Neural progenitor cell (in vitro differentiated cells): ENCODE measurements around the gene TBC1D4. TPM values are rescaled to one million over a fixed set of nuclear protein-coding genes. Genes with fewer than 3 reads are reported as not detected.

Experiments used
- DNase-seq: peaks from one replicate; pipeline ENCODE4 v3.0.0-alpha.2; 2016; ENCODE audit warnings: low spot score
- H2AFZ ChIP-seq: fragments of 200-600 bp; sonication (generic); replicated peaks from 2 replicates; pipeline ENCODE4 v1.6.1; 2016; ENCODE audit warnings: antibody characterized with exemption
- H3F3A ChIP-seq: fragments of 200-600 bp; sonication (generic); 2 replicates; pipeline ENCODE4 v1.6.1; 2016; ENCODE audit warnings: antibody characterized with exemption, low read depth
- H3K27ac ChIP-seq: fragments of 200-600 bp; sonication (generic); 2 replicates; pipeline ENCODE4 v1.5.1; 2016; ENCODE audit warnings: mild to moderate bottlenecking
- H3K27me3 ChIP-seq: fragments of 200-600 bp; sonication (generic); 2 replicates; pipeline ENCODE4 v1.6.1; 2016; ENCODE audit warnings: mild to moderate bottlenecking, moderate library complexity
- H3K36me3 ChIP-seq: fragments of 200-600 bp; sonication (generic); 2 replicates; pipeline ENCODE4 v1.5.1; 2016
- H3K4me1 ChIP-seq: fragments of 200-600 bp; sonication (generic); 2 replicates; pipeline ENCODE4 v1.6.1; 2016; ENCODE audit warnings: mixed run types
- H3K4me2 ChIP-seq: fragments of 200-600 bp; sonication (generic); 2 replicates; pipeline ENCODE4 v1.6.1; 2016
- H3K4me3 ChIP-seq: fragments of 200-600 bp; sonication (generic); 2 replicates; pipeline ENCODE4 v1.5.1; 2016
- H3K79me2 ChIP-seq: fragments of 200-600 bp; sonication (generic); 2 replicates; pipeline ENCODE4 v1.6.1; 2016; ENCODE audit warnings: low read depth
- H3K9ac ChIP-seq: fragments of 200-600 bp; sonication (generic); 2 replicates; pipeline ENCODE4 v1.6.1; 2016
- H3K9me3 ChIP-seq: fragments of 200-600 bp; sonication (generic); 2 replicates; pipeline ENCODE4 v1.5.1; 2016; ENCODE audit warnings: low read depth
- H4K20me1 ChIP-seq: fragments of 200-600 bp; sonication (generic); 2 replicates; pipeline ENCODE4 v1.6.1; 2016; ENCODE audit warnings: low read depth
- H3K27ac Mint-ChIP-seq: 3 replicates; pipeline ENCODE4 v1.8.0; 2021; ENCODE audit warnings: mixed read lengths
- H3K27me3 Mint-ChIP-seq: 2 replicates; pipeline ENCODE4 v1.8.0; 2022; ENCODE audit warnings: low read depth, mild to moderate bottlenecking, inconsistent platforms, moderate library complexity, mixed read lengths; ENCODE audit not compliant: insufficient read depth
- H3K36me3 Mint-ChIP-seq: 3 replicates; pipeline ENCODE4 v1.8.0; 2021; ENCODE audit warnings: mixed read lengths
- H3K4me1 Mint-ChIP-seq: 3 replicates; pipeline ENCODE4 v1.8.0; 2021; ENCODE audit warnings: mixed read lengths
- H3K4me3 Mint-ChIP-seq: 3 replicates; pipeline ENCODE4 v1.8.0; 2021; ENCODE audit warnings: mild to moderate bottlenecking, moderate library complexity, mixed read lengths
- H3K9me3 Mint-ChIP-seq: 3 replicates; pipeline ENCODE4 v1.8.0; 2020; ENCODE audit warnings: mixed read lengths
- EZH2 ChIP-seq: fragments of 200-600 bp; sonication (generic); IDR thresholded peaks from 2 replicates; pipeline ENCODE4 v1.6.1; 2017; ENCODE audit warnings: antibody characterized with exemption, mild to moderate bottlenecking, moderate library complexity
- EZH2phosphoT487 ChIP-seq: fragments of 200-600 bp; sonication (generic); IDR thresholded peaks from 2 replicates; pipeline ENCODE4 v1.6.1; 2017; ENCODE audit warnings: antibody characterized with exemption
- total RNA-seq: library from RNA; depleted of rRNA; stranded (reverse); fragments of >200 nt; gene quantifications from 2 replicates; pipeline ENCODE4 v1.2.3, GENCODE V29; 2015; ENCODE audit warnings: low replicate concordance
- TF ChIP-seq, protein P1 (sequence below): fragments of 200-600 bp; sonication (generic); IDR thresholded peaks from 2 replicates; pipeline ENCODE4 v1.5.1; 2017; ENCODE audit warnings: antibody characterized with exemption, mild to moderate bottlenecking

TBC1D4 gene
- total RNA-seq, 1 donor from 2014 or later = 14.3 TPM

DNA sequence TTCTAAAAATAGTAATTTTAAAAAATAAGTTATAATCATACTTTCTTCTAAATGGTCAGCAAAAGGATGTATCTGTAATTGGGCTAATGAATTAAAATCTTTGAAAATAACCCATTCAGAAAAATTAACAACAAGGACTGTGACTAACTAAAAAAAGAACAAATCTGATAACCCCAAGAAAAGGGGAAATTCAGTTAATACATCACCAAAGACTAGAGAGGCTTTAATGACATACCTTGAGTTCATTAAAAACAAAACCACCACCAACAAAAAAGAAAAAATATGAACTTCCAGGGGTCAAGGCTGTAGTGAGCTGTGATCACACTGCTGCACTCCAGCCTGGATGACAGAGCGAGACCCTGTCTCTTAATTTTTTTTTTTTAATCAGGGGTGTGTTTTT is 121.8 kb downstream of the TBC1D4 start:
- H3K79me2 ChIP-seq = no peaks in the 10 kb centered on the region
- no peak overlapping the region for H3K4me3 ChIP-seq
- Mint-ChIP-seq H3K4me3 (no peak overlapping the region), H3K27me3 (peaks cover 11% of the 10 kb centered on the region), H3K36me3 (peaks cover 1% of the 10 kb centered on the region), H3K4me1 (no peaks in the 10 kb centered on the region), H3K27ac (no peak overlapping the region), H3K9me3 (no peaks in the 10 kb centered on the region)
- H3K9ac ChIP-seq = no peak overlapping the region
- no peaks in the 10 kb centered on the region for H3K9me3 ChIP-seq
- H3K4me1 ChIP-seq = no peaks in the 10 kb centered on the region
- H2AFZ ChIP-seq = no peak overlapping the region
- no peaks in the 10 kb centered on the region for H3K36me3 ChIP-seq
- H3K4me2 ChIP-seq = no peak overlapping the region
- DNase-seq = no peak
- TF ChIP-seq EZH2 (no peak), EZH2phosphoT487 (no peak)
- TF ChIP-seq, protein P1, sequence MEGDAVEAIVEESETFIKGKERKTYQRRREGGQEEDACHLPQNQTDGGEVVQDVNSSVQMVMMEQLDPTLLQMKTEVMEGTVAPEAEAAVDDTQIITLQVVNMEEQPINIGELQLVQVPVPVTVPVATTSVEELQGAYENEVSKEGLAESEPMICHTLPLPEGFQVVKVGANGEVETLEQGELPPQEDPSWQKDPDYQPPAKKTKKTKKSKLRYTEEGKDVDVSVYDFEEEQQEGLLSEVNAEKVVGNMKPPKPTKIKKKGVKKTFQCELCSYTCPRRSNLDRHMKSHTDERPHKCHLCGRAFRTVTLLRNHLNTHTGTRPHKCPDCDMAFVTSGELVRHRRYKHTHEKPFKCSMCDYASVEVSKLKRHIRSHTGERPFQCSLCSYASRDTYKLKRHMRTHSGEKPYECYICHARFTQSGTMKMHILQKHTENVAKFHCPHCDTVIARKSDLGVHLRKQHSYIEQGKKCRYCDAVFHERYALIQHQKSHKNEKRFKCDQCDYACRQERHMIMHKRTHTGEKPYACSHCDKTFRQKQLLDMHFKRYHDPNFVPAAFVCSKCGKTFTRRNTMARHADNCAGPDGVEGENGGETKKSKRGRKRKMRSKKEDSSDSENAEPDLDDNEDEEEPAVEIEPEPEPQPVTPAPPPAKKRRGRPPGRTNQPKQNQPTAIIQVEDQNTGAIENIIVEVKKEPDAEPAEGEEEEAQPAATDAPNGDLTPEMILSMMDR = no peak
- no peaks in the 10 kb centered on the region for H4K20me1 ChIP-seq
- H3F3A ChIP-seq = no peaks in the 10 kb centered on the region
- H3K27ac ChIP-seq = no peak overlapping the region
- no peaks in the 10 kb centered on the region for H3K27me3 ChIP-seq

DNA sequence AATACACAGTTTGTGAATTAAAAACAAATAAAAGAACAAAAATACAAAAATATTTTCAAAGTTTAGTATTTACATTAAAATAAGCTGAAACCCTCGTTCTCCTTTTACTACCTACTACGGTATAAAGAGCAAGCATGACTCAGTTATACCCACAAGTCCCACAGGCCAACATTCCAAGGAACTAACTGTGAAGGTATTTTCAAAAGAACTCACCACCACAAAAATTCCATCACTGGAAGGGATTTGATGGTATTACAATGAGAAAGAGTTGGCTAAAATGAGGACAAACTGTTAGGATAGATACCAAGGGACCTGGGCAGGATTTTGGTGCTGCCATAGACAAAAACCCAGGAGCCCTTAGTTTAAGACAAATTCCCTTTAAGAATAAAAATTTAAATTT is 122.7 kb downstream of the TBC1D4 start:
- Histone ChIP-seq H3K27me3 (no peaks in the 10 kb centered on the region), H3K4me3 (no peak overlapping the region), H4K20me1 (no peaks in the 10 kb centered on the region), H3K36me3 (no peaks in the 10 kb centered on the region), H3K9ac (no peak overlapping the region), H3K4me1 (no peaks in the 10 kb centered on the region), H3K27ac (no peak overlapping the region), H3K9me3 (no peaks in the 10 kb centered on the region), H3K4me2 (no peak overlapping the region), H2AFZ (no peak overlapping the region), H3K79me2 (no peaks in the 10 kb centered on the region), H3F3A (no peaks in the 10 kb centered on the region)
- Mint-ChIP-seq H3K4me3 (no peak overlapping the region), H3K27ac (no peak overlapping the region), H3K27me3 (peaks cover 8% of the 10 kb centered on the region), H3K36me3 (peaks cover 3% of the 10 kb centered on the region), H3K4me1 (no peaks in the 10 kb centered on the region), H3K9me3 (no peaks in the 10 kb centered on the region)
- DNase-seq = peak; percentile 14
- TF ChIP-seq EZH2phosphoT487 = no peak
- TF ChIP-seq, protein P1 = no peak
- no peak for TF ChIP-seq EZH2

DNA sequence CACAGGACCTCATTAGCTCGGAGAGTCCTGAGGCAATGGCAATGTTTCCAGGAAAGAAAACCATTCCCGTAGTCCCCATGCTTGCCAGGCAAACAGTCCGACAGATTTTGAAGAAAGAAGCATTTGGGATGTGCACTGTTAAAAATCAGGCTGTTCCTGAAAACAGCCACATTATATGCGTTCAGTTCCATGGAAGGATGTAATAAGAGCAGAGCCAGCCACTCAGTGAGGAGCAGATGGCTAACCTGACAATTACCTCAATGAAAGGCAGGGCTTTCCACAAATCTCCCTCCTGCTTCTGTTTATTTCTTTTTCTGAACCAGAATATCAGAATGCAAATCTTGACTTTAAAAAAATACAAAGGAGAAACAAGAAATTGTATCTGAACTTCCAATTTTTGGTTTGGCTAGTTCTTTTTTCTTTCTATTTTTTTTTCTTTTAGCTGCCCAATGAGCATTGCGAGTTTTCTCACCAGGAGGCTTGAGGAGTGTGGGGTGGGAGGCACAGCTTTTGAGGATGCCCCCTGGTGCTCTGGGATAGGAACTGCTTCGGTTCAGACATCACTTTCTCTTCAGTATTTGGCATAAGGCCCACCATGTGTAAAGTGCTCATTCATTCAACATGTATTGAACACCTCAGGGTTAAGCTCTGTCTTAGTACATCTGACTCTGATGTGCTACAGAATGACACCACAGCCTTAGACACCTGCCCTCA is 124.2 kb downstream of the TBC1D4 start:
- no peak overlapping the region for H3K4me3 Mint-ChIP-seq

More for the DNA sequence above, 124.2 kb downstream of the TBC1D4 start:
- Histone ChIP-seq H3K4me2 (no peak overlapping the region), H3K4me3 (no peak overlapping the region), H3K27me3 (no peaks in the 10 kb centered on the region), H4K20me1 (no peaks in the 10 kb centered on the region), H3F3A (no peaks in the 10 kb centered on the region), H3K27ac (no peak overlapping the region), H3K9ac (no peak overlapping the region), H3K4me1 (no peaks in the 10 kb centered on the region), H3K79me2 (no peaks in the 10 kb centered on the region), H2AFZ (no peak overlapping the region), H3K9me3 (no peaks in the 10 kb centered on the region), H3K36me3 (no peaks in the 10 kb centered on the region)
- TF ChIP-seq, protein P1 = peak; percentile 70
- no peak for TF ChIP-seq EZH2phosphoT487
- H3K9me3 Mint-ChIP-seq = no peaks in the 10 kb centered on the region
- no peaks in the 10 kb centered on the region for H3K4me1 Mint-ChIP-seq
- H3K27me3 Mint-ChIP-seq = peaks cover 5% of the 10 kb centered on the region
- H3K27ac Mint-ChIP-seq = no peak overlapping the region
- peak; percentile 77 for DNase-seq
- peaks cover 7% of the 10 kb centered on the region for H3K36me3 Mint-ChIP-seq
